SK-N-SH (cell line): ENCODE data around the gene OSGIN1. TPM values are rescaled to one million over a fixed set of nuclear protein-coding genes. Genes with fewer than 3 reads are reported as not detected.

Source experiments
- CTCF ChIA-PET: fragments of 300-600, 350-600 bp; formaldehyde crosslinking; extraction: SDS; loops from one replicate; lab custom pipeline; 2021; lab: Yijun Ruan, JAX
- POLR2A ChIA-PET: fragments of 350-600 bp; sonication (Branson Sonifier 250); formaldehyde crosslinking; extraction: SDS; loops from one replicate; lab custom pipeline; 2020; ENCODE audit warnings: antibody characterized with exemption, inconsistent platforms; lab: Yijun Ruan, JAX
- DNase-seq: peaks from one replicate; pipeline ENCODE4 v3.0.0; 2012
- H2AFZ ChIP-seq: fragments of 200-600 bp; sonication (generic); 2 replicates; pipeline ENCODE4 v1.8.1; 2016; ENCODE audit warnings: antibody characterized with exemption, mild to moderate bottlenecking, low read depth
- H3F3A ChIP-seq: fragments of 200-600 bp; sonication (generic); replicated peaks from 2 replicates; pipeline ENCODE3; 2016; ENCODE audit warnings: antibody characterized with exemption, mild to moderate bottlenecking; ENCODE audit not compliant: insufficient read depth
- H3K27ac ChIP-seq, 2 experiments: fragments of 200-500 bp in 1 of 2; fragments of 200-600 bp in 1 of 2; sonication (Bioruptor generic) in 1 of 2; sonication (generic), shearing (Covaris generic) in 1 of 2; 2 replicates each; pipeline versions ENCODE4 v1.5.1 to v1.6.1; 2014 to 2016; ENCODE audit warnings: low read depth in 2 of 2, inconsistent platforms in 1 of 2, low read length in 1 of 2, mild to moderate bottlenecking in 1 of 2, mixed read lengths in 1 of 2
- H3K27me3 ChIP-seq: fragments of 200-600 bp; sonication (generic), shearing (Covaris generic); 2 replicates; pipeline ENCODE4 v1.6.1; 2016; ENCODE audit warnings: mixed run types; ENCODE audit not compliant: insufficient read depth
- H3K36me3 ChIP-seq, 2 experiments: fragments of 200-500 bp in 1 of 2; fragments of 200-600 bp in 1 of 2; sonication (Bioruptor generic) in 1 of 2; sonication (generic) in 1 of 2; replicated peaks in 1 of 2; 2 replicates each; pipeline versions ENCODE3 to v1.5.1; 2014 to 2016; ENCODE audit warnings: low read length in 1 of 2, mild to moderate bottlenecking in 1 of 2; ENCODE audit not compliant: insufficient read depth in 2 of 2, control insufficient read depth in 1 of 2
- H3K4me1 ChIP-seq, 2 experiments: fragments of 200-500 bp in 1 of 2; fragments of 200-600 bp in 1 of 2; sonication (Bioruptor generic) in 1 of 2; sonication (generic), shearing (Covaris generic) in 1 of 2; 2 replicates each; pipeline versions ENCODE4 v1.5.1 to v1.6.1; 2014 to 2016; ENCODE audit warnings: low read depth in 1 of 2, low read length in 1 of 2, mixed run types in 1 of 2; ENCODE audit not compliant: insufficient read depth in 2 of 2, control insufficient read depth in 1 of 2
- H3K4me2 ChIP-seq: fragments of 200-600 bp; sonication (generic), shearing (Covaris generic); 2 replicates; pipeline ENCODE4 v1.6.1; 2017; ENCODE audit warnings: mixed run types
- H3K4me3 ChIP-seq, 2 experiments: fragments of 200-500 bp in 1 of 2; fragments of 200-600 bp in 1 of 2; sonication (Bioruptor generic) in 1 of 2; sonication (generic), shearing (Covaris generic) in 1 of 2; 2 replicates each; pipeline versions ENCODE4 v1.5.1 to v1.8.1; 2014 to 2016; ENCODE audit warnings: low read depth in 2 of 2, inconsistent platforms in 1 of 2, low read length in 1 of 2, mild to moderate bottlenecking in 1 of 2, mixed read lengths in 1 of 2, moderate library complexity in 1 of 2
- H3K79me2 ChIP-seq: fragments of 200-600 bp; sonication (generic); 2 replicates; pipeline ENCODE4 v1.8.1; 2017; ENCODE audit warnings: mild to moderate bottlenecking; ENCODE audit not compliant: insufficient read depth
- H3K9ac ChIP-seq: fragments of 200-600 bp; sonication (generic); 2 replicates; pipeline ENCODE4 v1.6.1; 2017; ENCODE audit warnings: mixed run types
- H3K9me2 ChIP-seq: fragments of 200-600 bp; sonication (generic); 2 replicates; pipeline ENCODE4 v1.6.1; 2017; ENCODE audit warnings: mixed run types
- H3K9me3 ChIP-seq: fragments of 200-600 bp; sonication (generic); 2 replicates; pipeline ENCODE4 v1.6.1; 2017; ENCODE audit warnings: mixed run types, mild to moderate bottlenecking, moderate library complexity
- H4K20me1 ChIP-seq: fragments of 200-600 bp; sonication (generic); 2 replicates; pipeline ENCODE4 v1.6.1; 2017; ENCODE audit warnings: mild to moderate bottlenecking, mixed run types; ENCODE audit not compliant: insufficient read depth
- EZH2phosphoT487 ChIP-seq: fragments of 200-600 bp; sonication (generic); IDR thresholded peaks from 2 replicates; pipeline ENCODE4 v1.6.1; 2017; ENCODE audit warnings: low read depth, mixed run types, mild to moderate bottlenecking, antibody characterized with exemption, moderate library complexity, borderline replicate concordance
- FOXJ3 ChIP-seq: sonication (generic); formaldehyde crosslinking; IDR thresholded peaks from 2 replicates; pipeline ENCODE4 v1.5.1; 2020; ENCODE audit warnings: mild to moderate bottlenecking, missing genetic modification reagents
- GATA2 ChIP-seq: sonication (generic); formaldehyde crosslinking; IDR thresholded peaks from 2 replicates; pipeline ENCODE4 v1.5.0; 2020; ENCODE audit warnings: mild to moderate bottlenecking, missing genetic modification reagents
- MEF2A ChIP-seq: IDR thresholded peaks from 2 replicates; pipeline ENCODE4 v1.4.0; 2012; ENCODE audit warnings: low read depth, borderline replicate concordance
- POLR2AphosphoS5 ChIP-seq: IDR thresholded peaks from 2 replicates; pipeline ENCODE4 v1.6.1; 2012; ENCODE audit warnings: low read depth, low read length
- RAD21 ChIP-seq: IDR thresholded peaks from 2 replicates; pipeline ENCODE4 v1.6.1; 2012; ENCODE audit warnings: mild to moderate bottlenecking, low read length
- RCOR1 ChIP-seq: fragments of 150-350 bp; IDR thresholded peaks from 2 replicates; pipeline ENCODE4 v1.6.1; 2017; ENCODE audit warnings: antibody characterized with exemption, low read length
- RFX5 ChIP-seq: IDR thresholded peaks from 2 replicates; pipeline ENCODE4 v1.6.1; 2012; ENCODE audit warnings: mild to moderate bottlenecking, improper control_type of control experiment, low read length
- SIN3A ChIP-seq: IDR thresholded peaks from 2 replicates; pipeline ENCODE4 v1.6.1; 2012; ENCODE audit warnings: low read depth, mild to moderate bottlenecking, low read length, moderate library complexity, borderline replicate concordance
- TEAD4 ChIP-seq: IDR thresholded peaks from 2 replicates; pipeline ENCODE4 v1.4.0; 2012; ENCODE audit warnings: mild to moderate bottlenecking, borderline replicate concordance; ENCODE audit not compliant: insufficient read depth
- USF1 ChIP-seq: IDR thresholded peaks from 2 replicates; pipeline ENCODE4 v1.4.0; 2012; ENCODE audit warnings: low read depth, borderline replicate concordance
- ZBTB33 ChIP-seq: IDR thresholded peaks from 2 replicates; pipeline ENCODE4 v1.4.0; 2012; ENCODE audit warnings: low read depth, borderline replicate concordance
- WGBS: methylation state at CpG from one replicate; pipeline ENCODE4 v1.1.6; 2017; ENCODE audit warnings: low lambda C conversion rate; 5-methylcytosine and 5-hydroxymethylcytosine counted together
- polyA plus RNA-seq, 3 experiments: library from polyadenylated mRNA; depleted of rRNA; stranded (reverse); fragments of >200 nt; gene quantifications; 2 replicates each; pipeline ENCODE4 v1.2.3, GENCODE V29; 2012

Gene OSGIN1
- polyA plus RNA-seq, 1 of the 3 experiments (the other 2 are of a cell fraction): 4.8 TPM

GRCh38 chr16:83929811-83930555 is 23.1 kb upstream of the OSGIN1 start:
- Histone ChIP-seq H2AFZ (no peak overlapping the region), H3K9me3 (no peaks in the 10 kb centered on the region), H3K4me2 (no peak overlapping the region), H3K4me3 (no peak overlapping the region), H3K4me1 (peaks cover 0 to 11% of the 10 kb centered on the region in 2 experiments; a peak in 1 of 4 replicates), H3F3A (no peaks in the 10 kb centered on the region), H3K27ac (no peak overlapping the region), H3K79me2 (no peaks in the 10 kb centered on the region), H3K36me3 (no peaks in the 10 kb centered on the region), H3K27me3 (no peaks in the 10 kb centered on the region), H3K9me2 (no peaks in the 10 kb centered on the region), H3K9ac (no peak overlapping the region), H4K20me1 (no peaks in the 10 kb centered on the region)
- 71% methylated on average over 14 of the region's 17 CpGs for WGBS
- TF ChIP-seq RCOR1 (no peak), GATA2 (peak; percentile 53), USF1 (no peak), ZBTB33 (no peak), MEF2A (no peak), RFX5 (no peak), SIN3A (no peak), EZH2phosphoT487 (no peak), TEAD4 (no peak)
- ChIA-PET POLR2A (no interaction called here), CTCF (interaction anchor here (1.0 to 4.1 kb wide), 9 partner anchors 14 to 136 kb away, joined by 3 to 17 read pairs (median 5); partner anchors contain the start of gene OSGIN1)
- peak; percentile 64 for DNase-seq

GRCh38 chr16:83930730-83931500 is 22.1 kb upstream of the OSGIN1 start:
- Histone ChIP-seq H3K27ac (no peak overlapping the region), H3K9me2 (no peaks in the 10 kb centered on the region), H3F3A (no peaks in the 10 kb centered on the region), H3K79me2 (no peaks in the 10 kb centered on the region), H3K27me3 (no peaks in the 10 kb centered on the region), H3K9me3 (no peaks in the 10 kb centered on the region)
- WGBS: 78% methylated on average over 11 of the region's 22 CpGs
- POLR2A ChIA-PET: no interaction called here
- CTCF ChIA-PET: interaction anchor here (0.6 to 4.1 kb wide), 5 partner anchors 23 to 683 kb away, joined by 3 to 17 read pairs (median 11); partner anchors contain the start of gene OSGIN1
- no peak for TF ChIP-seq RAD21
- no peak for TF ChIP-seq FOXJ3
- no peak for TF ChIP-seq RCOR1
- TF ChIP-seq RFX5: no peak
- no peak for TF ChIP-seq POLR2AphosphoS5
- TF ChIP-seq, all 33 proteins: peak for 0
- Histone ChIP-seq H3K4me1 (peaks cover 0 to 13% of the 10 kb centered on the region in 2 experiments; a peak in 1 of 4 replicates), H3K36me3 (no peaks in the 10 kb centered on the region), H3K4me2 (no peak overlapping the region), H3K4me3 (no peak overlapping the region), H4K20me1 (no peaks in the 10 kb centered on the region), H3K9ac (no peak overlapping the region), H2AFZ (no peak overlapping the region)
- DNase-seq: no peak
